ENCODE data around the gene SUFU. TPM values are rescaled to one million over a fixed set of nuclear protein-coding genes. Genes with fewer than 3 reads are reported as not detected.
"Not testable (repeated sequence)": the region's sequence is repeated elsewhere in the genome, so short reads cannot be mapped to it uniquely, and the experiment has no call there.

SUFU gene
- total RNA-seq, 1 experiment from 2014 or later, result 9.7 TPM

DNA sequence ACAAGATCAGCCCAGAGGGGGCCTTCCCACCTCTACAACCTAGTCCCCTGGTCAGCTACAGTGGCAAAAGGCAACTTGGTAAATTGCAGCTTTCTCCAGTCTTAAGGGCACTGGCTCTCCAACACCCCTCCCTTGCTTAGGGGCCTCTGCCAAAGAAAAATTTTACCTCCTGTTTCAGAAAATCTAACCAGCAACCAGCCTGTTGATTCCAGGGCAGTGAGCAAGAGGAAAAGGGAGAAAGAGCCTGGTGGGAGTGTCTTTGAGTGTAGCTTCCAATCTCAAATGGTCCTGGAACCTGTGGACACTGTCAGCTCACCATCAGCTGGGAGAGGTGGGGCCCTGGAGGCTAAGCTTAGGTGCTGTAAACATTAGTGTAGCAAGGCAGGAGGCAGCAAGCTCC is 24.1 kb upstream of the SUFU start:
- no peak for DNase-seq (ENCODE audit: low read depth)

DNA sequence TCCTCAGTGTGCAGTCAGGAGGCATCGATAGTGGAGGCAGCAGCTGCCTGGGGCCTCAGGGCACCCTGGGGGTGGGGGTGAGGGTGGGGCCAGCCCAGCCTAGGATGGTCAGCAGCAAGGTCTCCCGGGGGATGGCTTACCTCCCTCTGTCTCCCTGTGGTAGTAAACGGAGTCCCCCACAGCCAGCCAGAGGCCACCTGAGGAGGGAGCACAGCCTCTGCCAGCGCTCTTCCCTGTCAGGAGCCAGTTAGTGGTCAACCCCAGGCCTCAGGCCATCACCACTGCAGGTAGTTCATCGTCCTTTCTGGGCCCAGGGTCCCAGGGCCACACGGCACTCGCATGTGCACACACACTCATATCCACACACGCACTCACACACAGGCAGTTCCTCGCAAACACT is 23.4 kb upstream of the SUFU start:
- no peak for DNase-seq (ENCODE audit: low read depth)

DNA sequence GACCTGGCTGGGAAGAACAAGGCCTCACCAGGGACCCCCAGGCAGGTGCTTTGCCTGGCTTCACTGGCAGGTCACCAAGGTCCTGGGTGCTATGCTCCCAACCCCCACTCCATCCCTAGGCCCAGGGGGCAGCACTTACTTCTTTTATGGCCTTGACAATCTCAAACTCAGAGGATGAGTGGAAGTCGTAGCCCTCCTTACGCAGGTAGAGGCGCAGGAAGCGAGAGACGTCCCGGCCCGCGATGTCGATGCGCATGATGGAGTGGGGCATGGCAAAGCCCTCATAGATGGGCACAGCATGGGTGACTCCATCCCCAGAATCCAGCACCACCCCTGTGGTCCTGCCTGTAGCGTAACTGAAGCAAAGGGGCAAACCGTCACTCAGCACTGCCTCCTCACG is 19.8 kb upstream of the SUFU start:
- DNase-seq (ENCODE audit: low read depth), result no peak

DNA sequence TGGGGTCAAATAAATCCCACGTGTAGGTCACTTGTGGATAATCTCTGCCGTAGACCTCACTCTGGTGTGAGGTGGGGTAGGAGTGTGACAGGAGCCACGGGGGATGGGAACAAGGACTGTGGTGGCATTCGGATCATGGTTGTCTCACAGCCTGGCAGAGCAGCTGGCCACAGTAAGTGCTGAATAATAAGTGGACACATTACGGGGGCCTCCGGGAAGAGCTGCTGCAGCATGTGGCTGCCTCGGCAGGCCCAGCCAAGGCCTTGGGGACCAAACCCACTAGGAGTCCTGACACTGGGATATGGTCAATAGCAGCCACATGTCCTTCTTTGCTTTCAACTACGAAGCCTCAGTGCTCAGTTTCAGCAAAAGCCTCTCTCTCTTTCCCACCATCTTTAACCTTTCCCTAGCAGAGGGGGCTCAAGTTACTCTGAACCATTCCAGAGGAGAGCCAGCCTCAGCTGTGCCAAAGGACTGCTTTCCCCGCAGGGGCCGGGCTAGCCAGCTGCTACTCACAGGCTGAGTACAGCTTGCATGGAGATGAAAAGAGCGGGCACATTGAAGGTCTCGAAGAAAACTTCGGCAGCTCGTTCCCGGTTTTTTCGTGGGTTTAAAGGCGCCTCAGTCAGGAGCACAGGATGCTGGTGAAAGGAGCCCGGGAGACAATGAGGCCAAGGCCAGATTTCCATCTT is 18.5 kb upstream of the SUFU start:
- no peak for DNase-seq (ENCODE audit: low read depth)

DNA sequence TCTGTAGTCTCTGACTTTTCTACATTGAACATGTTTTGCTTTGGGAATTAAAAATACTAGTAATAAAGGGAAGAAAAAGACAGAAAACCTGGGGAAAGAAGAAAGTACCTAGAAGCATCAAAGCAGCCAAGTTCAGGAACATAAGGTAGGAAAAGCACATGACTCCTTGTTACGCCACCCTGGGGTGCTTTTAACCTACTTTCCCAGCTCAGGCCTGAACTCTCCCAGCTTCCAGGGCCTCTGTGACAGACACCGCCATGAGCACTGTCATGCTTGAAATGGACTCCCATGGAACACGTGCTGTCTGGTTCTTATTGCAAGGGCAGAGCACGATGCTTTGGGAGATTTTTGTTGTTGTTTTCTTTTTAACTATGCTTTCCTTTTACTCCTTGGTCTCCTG is 12.6 kb upstream of the SUFU start:
- DNase-seq (ENCODE audit: low read depth), result no peak

DNA sequence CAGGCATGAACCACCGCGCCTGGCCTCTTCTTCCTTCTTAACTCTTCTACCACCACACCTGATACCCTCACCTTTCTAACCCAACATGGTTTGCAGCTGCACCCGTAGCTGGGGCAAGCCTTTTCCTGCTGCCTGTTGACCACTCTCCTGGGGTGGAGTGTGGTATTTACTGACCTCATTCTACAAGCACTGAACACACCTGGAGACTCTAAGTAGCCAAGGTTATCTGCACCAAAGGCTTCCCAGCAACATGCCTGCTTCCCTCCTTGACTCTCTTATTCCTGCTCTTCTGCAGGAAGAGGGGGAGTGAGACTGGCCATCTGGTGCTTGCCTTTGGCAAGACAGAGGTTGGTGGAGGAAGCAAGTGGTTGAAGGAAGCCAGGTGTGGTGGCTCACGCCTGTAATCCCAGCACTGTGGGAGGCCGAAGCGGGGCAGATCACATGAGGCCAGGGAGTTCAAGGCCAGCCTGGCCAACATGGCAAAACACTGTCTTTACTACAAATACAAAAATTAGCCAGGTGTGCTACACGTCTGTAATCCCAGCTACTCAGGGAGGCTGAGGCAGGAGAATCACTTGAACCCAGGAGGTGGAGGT is 11.3 kb upstream of the SUFU start:
- DNase-seq (ENCODE audit: low read depth), result no peak

DNA sequence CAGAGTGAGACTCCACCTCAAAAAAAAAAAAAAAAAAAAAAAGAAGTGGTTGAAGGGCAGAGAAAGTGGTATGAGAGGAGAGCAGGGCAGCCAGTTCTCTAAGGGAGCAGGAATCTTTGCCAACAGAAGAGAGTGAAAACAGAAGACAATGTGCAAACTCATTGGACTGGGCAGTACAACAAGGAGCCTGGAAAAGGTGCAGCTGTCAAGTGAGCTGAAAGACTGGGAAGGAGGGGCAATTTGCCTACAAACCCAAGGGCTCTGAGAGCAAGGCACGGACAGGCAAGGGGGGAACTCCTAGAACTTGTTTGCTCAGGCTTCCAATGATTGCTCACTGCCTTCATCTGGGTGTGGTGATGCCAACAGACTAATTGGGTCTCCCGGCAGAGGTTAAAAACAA is 10.8 kb upstream of the SUFU start:
- DNase-seq (ENCODE audit: low read depth), result no peak

DNA sequence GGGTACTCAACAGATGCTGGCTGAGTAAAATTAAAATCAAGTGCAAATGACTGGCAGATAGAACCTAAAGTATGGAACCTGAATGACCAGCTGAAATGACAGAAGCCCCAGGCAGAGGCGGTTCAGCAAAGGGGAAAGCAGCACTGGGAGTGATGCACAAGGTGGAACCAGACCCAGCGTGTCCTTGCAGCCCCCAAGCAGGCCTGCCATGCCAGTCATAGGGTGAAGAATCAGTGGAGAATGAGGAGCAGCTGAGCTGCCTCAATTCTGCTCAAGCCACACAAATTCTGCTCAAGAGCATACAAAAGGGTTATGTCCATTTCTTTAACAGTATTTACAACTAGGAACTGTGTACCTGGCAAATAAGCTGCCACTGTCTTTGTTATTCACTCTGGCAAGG is 10.0 kb upstream of the SUFU start:
- DNase-seq (ENCODE audit: low read depth), result no peak

DNA sequence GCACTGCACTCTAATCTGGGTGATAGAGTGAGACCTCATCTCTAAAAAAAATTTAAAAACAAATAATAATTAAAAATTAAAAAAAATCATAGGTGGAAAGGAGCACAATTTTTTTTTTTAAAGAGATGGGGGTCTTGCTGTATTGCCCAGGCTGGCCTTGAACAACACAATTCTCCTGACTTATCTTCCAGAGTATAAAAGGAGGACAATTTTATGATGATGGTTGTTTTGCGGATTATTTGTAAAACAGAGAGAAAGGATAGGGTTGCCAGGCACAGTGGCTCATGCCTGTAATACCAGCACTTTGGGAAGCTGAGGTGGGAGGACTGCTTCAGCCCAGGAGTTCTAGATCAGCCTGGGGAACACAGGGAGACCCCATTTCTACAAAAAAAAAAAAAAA is 6.2 kb upstream of the SUFU start:
- DNase-seq (ENCODE audit: low read depth), result no peak

DNA sequence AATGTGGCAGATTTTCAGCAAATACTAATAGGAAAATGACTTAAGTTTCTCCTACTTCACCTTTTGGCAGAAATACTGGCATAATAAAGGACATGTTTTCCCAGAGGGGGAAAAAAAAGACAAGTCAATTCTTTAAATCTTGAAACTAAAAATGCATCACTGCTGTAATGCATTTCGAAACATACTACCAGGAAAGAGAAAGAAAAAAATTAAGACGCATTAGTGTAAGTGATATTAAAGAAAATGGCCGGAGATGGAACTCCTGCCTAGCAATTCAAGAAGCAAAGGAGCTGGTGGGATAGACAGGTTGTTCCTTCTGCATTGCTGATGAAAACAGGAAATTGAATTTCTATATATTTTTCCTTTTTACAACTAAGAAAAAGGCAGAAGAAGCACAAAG is 4.4 kb upstream of the SUFU start:
- DNase-seq (ENCODE audit: low read depth), result no peak

DNA sequence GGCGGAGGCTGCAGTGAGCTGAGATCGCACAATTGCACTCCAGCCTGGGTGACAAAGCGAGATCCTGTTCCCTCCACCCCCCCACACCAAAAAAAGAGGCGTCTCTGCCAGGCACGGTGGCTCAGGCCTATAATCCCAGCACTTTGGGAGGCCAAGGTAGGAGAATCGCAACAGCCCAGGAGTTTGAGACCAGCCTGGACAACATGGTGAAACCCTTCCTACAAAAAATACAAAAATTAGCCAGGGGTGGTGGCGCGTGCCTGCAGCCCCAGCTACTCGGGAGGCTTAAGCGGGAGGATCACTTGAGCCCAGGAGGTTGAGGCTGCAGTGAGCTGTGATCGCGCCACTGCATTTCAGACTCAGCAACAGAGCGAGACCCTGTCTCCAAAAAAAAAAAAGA is 3.1 kb upstream of the SUFU start:
- DNase-seq (ENCODE audit: low read depth), result not testable (repeated sequence)

DNA sequence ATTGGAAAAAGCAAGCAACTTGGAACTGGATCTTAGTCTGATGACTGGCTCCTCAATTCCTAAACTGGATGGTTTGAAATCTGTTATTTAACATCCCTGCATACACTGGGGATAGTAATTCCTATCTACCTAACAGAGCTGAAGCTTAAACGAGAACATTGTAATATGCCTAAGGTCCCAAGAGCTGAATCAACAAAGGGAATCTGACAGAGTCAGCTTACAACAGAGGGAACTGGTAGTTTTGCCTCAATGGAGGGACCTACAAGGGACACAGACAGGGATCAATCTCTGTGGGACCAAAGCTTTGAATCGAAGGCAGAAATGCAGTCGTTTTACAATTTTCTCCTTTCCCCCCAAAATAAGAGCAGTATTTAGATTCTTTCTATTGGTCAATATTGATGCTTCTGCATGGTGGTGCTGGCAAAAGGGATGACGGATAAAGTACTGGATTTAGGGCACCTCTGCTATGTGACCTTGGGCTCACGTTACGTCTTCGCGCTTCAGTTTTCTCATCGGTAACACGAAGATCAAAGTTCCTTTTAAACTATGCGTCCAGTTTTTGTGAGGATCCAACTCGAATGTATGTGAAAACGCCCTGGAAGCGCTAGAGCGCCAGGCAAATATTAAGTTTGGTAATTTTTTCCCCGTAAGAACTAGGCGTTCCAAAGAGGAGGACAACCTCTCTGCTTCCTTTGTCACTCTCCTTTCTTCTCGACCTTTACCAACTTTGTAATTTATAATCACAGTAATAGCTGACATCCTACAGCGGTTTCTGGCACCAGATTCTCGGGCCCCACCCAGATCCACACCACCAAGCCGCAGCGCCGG is 2.4 kb upstream of the SUFU start:
- no peak for DNase-seq (ENCODE audit: low read depth)

DNA sequence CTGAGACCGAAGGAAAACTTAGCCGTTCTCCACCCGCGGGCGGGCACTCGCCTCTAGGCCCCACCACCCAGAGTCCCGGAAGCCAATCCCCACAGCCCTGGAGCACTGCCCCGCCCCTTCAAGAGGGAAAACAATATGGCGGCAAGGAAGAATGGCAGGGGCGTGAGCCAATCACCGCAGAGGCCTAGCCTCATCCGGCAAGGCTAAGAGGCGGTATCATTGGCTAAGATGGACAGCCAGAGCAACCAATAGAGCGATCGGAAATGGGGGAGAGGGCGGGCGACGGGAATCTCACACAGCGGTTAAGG is 1.8 kb upstream of the SUFU start:
- DNase-seq (ENCODE audit: low read depth), result peak; percentile 99

DNA sequence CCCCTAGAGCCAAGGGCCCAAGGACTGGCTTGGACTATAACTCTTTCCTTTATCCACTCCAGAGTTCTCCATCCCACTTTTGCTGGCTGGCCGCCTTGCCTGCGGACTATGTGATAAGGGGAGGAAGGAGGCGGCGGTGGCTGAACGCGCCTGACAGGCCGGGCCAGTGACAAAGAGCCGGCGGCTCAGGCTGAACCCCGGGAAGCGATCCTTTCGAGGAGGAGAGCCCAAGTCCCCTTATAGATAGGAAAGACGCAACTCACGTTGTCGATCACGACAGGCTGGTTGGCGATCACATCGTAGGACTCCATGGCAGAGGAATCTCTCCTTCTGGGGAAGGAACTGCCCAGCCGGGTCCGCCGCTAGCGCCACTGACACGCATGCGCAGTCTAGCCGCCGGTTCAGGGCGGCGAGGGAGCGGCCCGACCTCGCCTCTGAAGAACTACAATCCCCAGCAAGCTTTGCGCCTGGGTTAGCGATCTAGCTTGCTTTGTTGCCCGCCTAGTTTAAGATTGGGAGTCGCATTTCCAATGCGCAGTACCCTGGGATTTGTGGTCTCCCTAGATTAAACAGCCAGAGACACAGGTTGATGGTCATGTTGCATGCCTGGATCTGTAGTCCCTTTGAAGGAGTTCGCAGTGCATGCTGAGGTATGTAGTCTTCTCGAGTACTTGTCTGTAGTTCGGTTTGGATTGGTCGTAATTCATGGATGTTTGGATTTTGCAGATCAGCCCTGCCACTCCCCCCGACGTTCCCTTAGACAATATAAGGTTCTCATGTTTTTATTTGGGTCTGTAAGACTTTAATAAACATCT is 1.2 kb upstream of the SUFU start, which contains the start of gene ACTR1A:
Gene ACTR1A (minus strand): TSS at position 376 of the 815 bp plus-strand sequence. CDS start 65 bp downstream, at position 311.
- DNase-seq (ENCODE audit: low read depth), result peak; percentile 100

DNA sequence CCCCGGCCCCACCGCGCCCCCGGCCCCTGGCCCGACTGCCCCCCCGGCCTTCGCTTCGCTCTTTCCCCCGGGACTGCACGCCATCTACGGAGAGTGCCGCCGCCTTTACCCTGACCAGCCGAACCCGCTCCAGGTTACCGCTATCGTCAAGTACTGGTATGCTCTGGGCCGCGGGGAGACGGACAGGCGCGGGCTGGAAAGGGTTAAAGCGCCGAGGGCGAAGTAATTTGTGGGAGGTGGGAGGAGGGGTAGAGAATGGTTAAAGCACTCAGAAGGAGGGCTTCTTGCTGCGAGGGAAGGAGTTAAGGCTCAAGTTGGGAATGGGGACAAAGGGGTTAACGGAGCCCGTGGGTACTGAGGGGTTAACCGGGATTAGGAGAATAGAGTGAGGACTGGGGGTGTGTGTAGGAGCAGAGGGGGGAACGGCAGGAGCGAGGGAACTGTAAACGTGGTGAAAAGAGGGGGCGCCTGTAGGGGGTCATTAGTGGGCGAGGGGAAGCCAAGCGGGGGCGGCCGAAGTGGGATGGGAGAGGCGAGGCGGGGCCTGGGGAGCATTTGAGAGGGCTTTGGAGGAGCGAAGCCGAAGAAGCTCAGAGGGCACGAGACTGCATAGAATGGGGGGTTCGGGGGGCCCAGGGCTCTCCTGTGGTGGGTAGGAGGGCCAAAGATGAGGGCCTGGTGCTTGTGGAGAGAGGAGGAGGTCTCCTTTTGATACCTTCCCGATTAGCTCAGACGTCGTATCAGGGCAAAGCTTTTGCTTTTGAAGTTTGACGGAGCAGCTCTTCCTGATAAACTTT is 605 bp downstream of the SUFU start:
- DNase-seq (ENCODE audit: low read depth), result peak; percentile 10

DNA sequence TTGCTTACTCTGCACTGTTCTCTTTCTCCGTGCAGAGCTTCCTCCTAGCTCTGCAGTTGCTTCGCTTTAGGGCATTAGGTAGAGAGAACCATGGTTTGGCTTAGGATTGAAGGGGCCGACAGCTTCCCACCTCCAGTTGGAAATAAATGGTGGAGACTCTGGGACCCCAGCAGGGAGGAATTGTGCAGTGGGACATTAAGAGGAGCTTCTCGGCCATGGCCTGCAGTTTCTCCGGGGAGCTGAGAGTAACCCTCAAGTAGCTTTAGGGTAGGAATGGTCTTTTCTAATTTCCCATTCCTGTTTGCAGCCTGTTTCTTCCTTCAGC is 1.2 kb downstream of the SUFU start:
- DNase-seq (ENCODE audit: low read depth), result no peak

DNA sequence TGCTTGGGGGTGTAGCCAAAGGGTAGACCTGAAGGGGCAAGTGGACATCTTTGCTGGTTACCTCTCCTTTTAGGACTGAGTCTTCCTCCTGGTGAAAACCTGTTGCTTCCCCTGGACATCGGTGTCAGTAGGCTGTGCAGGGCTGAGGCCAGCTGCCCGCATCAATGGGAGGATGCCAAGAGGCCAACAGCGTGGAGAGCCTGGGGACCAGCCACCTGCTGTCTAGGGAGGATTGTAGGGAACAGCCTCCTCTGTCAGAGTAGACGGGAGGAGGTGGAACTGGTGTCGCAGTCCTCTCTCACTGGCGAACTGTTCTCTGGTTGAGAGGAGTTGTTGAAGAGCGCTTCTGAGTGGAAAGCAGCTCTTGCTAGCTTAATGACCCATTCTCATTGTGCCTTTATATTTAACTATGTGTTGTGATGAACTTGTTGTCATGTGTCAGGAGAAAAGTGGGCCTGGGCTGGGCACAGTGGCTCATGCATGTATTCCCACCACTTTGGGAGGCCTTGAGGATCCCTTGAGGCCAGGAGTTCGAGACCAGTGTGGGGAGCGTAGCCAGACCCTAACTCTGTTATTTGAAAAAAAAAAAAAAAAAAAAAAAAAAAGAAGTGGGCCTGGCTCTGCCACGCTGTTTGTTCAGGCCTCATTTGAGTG is 1.8 kb downstream of the SUFU start:
- DNase-seq (ENCODE audit: low read depth), result no peak

DNA sequence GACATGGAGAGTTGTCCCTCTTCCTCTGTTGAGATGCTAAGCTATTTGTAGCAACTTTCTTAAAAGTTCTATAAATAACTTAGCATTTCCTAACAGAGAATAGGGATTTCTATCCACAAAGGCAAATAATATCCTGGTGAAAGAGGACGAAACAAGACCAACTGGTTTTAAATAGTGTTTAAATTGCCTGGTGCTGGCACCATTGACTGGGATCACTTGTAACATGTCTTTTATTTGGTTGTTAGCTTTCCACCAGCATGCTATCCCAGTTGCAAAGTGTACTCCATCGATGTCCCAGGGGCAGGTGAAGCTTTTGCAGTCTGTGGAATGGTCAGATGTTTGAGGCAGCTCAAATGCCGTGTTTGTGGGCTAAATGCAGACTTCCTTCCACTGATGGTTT is 3.7 kb downstream of the SUFU start:
- no peak for DNase-seq (ENCODE audit: low read depth)

DNA sequence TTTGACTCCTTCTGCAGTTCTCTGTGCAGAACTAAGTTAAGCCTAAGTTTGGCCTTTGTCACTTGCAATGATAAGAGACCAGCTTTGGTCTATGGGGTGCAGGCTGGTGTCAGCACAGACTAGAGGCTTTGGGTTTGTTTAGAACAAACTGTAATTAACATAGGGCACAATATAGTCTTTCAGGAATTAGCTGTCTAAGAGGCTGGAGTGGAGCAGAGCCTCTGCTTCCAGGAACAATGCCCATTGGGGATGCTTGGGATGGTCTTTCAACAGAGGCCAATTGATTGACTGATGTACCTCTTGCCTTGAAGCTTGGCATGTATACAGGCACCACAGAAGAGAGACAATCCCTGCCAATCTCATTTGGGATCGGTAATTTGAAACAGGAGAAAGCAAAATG is 4.7 kb downstream of the SUFU start:
- DNase-seq (ENCODE audit: low read depth), result no peak

DNA sequence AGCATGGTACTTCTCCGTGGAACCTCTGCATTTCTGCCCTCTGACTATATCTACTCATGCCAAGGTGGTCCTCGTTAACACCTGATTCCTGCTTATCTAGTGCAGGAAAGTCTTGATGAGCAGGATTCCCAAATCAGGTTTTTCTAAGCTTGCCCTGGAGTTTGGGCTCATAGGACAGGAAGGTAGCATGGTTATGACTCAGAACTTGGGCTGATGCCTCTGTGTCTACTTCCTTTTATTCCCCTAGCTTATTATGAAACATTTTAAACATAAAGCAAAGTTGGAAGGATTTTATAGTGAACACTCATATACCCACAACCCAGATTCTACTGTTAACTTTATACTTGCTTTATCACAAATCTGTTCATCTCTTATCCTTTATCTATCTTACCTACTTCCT is 5.6 kb downstream of the SUFU start:
- DNase-seq (ENCODE audit: low read depth), result peak; percentile 74
